Left cardiac atrium (tissue), 4 donors: ENCODE data around the gene GPR156. TPM values are rescaled to one million over a fixed set of nuclear protein-coding genes. Genes with fewer than 3 reads are reported as not detected.

Experiments used
- ATAC-seq, 2 donors: fragments of 200-7000 bp; cut with Tn5 transposase; one replicate each; pipeline ENCODE4 v1.9.1; 2020; ENCODE audit warnings: mild to moderate bottlenecking in 2 of 2, moderate library complexity in 2 of 2
- DNase-seq: peaks from one replicate; pipeline ENCODE4 v3.0.0-alpha.2; 2020
- intact Hi-C, 2 donors: fragments of 100-400 bp; cut with DNase I; formaldehyde crosslinking; loops; one replicate each; pipeline versions ENCODE4 v1.14.1 to v1.15.1; 2022 to 2023
- total RNA-seq, 2 donors: library from RNA; stranded (reverse); fragmentation: NEBNext Ultra II Directional; extraction: Animal tissue kit (Norgen Biotek cat#: 25700); gene quantifications; one replicate each; pipeline ENCODE4 v1.2.1, GENCODE V29; 2021
- donor health status: DM: no; HTN: yes; CAD: no.
- donor health status: DM: no; HTN: yes; CAD: no; lungs with severe emphysema.
- donor health status: DM: yes; HTN: yes; CAD: no.
- donor health status: Dilated cardiomyopathy.

Gene GPR156
- total RNA-seq, 2 donors from 2014 or later = 0.21 to 0.29 TPM

DNA sequence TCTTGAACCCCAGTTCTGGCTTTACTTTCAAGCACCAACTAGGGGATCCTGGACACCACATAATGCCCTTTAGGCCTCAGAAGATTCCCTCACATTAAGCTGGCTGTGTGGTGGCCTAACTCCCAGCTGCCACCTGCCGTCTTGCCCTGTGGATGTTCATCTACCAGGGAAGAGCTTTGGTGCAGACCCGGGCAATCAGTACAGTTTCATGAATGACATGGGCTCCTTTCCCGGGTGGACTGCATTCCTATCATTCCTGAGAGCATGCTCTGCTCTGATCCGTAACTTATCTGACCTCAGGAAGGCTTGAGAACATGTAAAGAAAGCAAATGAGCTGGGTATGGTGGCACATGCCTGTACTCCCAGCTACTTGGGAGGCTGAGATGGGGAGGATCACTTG, 140.8 kb downstream of the GPR156 start:
- peak in 1 of 2 donors; percentile 32 for ATAC-seq
- intact Hi-C loops = no loop called here

DNA sequence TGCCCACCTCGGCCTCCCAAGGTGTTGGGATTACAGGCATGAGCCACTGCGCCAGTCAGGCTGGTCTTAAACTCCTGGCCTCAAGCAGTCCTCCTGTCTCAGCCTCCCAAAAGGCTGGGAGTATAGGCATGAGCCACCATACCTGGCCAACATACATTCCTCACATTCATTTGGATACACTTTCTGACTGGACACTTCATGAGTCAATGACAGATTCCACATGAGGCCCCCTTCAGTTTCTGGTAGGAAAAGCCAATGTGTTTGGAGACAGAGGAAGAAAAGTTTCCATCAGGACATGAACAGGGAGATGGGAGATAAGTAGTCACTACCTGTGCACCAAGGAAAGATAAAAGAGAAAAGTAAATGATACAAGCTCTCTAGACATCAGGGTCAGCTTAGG, 141.3 kb downstream of the GPR156 start:
- DNase-seq (no peak), ATAC-seq (no peak)
- intact Hi-C loops = no loop called here

More for the DNA sequence above, 140.8 kb downstream of the GPR156 start:
- no peak for DNase-seq

DNA sequence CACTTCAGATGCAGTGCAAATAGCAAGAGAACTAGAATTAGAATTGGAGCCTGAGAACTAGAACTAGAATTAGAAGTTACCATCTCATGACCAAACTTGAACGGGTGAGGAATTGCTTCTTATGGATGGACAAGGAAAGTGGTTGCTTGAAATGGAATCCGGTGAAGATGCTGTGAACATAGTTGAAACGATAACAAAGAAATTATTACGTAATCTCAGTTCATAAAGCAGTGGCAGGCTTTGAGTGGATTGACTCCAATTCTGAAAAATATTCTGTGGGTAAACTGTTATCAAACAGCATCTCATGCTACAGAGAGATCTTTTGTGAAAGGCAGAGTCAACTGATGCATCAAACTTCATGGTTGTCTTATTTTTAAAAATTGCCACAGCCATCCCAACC, 142.8 kb downstream of the GPR156 start:
- no peak for DNase-seq
- ATAC-seq = no peak
- intact Hi-C loops = no loop called here

DNA sequence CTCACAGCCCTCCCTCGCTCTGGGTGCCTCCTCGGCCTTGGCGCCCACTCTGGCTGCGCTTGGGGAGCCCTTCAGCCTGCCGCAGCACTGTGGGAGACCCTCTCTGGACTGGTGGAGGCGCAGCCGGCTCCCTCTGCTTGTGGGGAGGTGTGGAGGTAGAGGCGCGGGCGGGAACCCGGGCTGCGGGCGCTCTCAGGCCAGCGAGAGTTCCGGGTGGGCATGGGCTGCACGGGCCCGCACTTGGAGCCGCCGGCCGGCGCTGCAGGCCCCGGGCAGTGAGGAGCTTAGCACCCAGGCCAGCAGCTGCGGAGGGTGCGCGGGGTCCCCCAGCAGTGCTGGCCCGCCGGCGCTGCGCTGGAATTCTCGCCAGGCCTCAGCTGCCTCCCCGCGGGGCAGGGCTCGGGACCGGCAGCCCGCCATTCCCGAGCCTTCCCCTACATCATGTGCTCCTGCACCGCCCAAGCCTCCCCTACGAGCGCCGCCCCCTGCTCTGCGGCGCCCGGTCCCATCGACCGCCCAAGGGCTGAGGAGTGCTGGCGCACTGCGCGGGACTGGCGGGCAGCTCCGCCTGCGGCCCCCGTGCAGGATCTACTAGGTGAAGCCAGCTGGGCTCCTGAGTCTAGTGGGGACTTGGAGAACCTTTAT, 144.8 kb downstream of the GPR156 start:
- ATAC-seq (no peak), DNase-seq (no peak)
- intact Hi-C loops = no loop called here

DNA sequence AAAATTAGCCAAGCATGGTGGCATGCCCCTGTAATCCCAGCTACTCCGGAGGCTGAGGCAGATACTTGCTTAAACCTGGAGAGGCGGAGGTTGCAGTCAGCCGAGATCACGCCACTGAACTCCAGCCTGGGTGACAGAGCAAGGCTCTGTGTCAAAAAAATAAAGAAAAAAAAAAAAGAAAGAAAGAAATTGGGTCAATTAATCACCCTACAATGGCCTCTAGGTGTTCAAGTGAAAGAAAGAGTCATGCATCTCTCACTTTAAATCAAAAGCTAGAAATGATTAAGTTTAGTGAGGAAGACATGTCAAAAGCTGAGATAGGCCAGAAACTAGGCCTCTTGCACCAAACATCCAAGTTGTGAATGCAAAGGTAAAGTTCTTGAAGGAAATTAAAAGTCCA, 145.9 kb downstream of the GPR156 start:
- DNase-seq (no peak), ATAC-seq (no peak)
- intact Hi-C loops = no loop called here

DNA sequence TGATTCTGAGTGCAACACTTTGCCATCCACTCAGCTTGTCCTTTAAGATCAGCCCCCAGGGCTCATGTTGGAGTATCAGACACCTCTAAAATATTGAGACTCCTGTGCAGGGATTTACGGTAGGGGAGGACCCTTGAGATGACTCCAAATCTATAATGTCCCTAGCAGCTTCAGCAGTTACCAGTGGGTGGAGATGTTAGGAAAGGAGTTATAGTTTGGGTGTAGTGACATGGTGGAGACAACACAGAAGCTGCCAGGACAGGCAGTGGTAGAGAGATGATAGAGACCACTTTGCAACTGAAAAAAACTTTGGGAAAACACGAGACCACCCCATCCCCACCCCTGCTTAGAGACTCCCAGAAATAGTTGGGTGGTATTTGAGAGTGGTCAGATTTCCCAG, 147.5 kb downstream of the GPR156 start:
- ATAC-seq (no peak), DNase-seq (no peak)
- intact Hi-C loops = no loop called here

DNA sequence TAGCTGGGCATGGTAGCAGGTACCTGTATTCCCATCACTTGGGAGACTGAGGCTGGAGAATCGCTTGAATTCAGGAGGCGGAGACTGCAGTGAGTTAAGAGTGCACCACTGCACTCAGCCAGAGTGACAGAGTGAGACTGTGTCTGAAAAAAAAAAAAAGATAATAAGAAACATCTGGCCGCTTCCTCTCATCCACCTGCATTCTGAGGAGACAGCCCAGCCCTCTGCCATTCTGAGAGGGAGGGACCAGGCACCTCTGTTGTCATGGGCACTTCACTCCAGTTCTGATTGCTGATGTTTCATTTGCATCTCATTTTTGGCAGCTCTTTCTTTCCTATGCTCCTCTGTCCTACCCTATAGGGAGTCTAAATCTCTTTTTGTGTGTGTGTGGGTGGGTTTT, 154.4 kb downstream of the GPR156 start:
- intact Hi-C loops = no loop called here
- DNase-seq (no peak), ATAC-seq (no peak)

DNA sequence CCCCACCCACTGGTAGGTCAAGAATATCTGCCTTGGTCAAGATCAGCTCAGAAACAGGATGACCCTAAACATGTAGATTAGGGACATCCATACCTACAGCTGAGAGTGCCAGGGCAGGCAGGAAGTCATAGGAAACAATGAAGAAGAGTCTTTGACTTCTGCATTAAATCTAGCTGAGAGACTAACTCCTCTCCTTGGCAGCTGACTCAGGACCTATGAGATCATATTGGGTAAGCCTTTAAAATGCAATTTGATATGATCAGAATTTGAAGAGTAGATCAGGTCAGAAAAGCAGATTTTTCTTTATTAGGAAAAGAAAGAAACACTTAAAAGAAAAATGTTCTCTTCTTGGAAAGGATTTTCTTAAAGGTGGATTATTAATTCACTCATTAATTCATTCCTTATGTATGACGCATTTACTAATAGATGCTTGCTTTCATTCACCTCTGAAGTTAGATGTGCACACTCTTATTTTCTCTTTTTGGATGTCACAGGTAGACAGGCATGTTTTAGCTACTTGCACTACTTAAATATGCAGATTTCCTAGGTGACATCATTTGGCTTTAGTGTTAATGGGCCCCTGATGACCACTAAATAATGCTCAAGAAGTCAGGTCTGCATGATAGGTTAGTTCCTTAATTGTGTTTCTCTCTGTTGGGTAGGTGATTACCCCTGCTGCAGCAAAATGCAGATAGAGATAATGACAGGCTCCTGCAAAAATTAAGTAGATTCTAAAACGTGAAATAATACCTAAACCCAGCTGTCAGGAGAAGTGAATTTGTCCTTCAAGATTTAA, 155.1 kb downstream of the GPR156 start:
- intact Hi-C loops = no loop called here
- no peak for ATAC-seq
- DNase-seq = no peak

DNA sequence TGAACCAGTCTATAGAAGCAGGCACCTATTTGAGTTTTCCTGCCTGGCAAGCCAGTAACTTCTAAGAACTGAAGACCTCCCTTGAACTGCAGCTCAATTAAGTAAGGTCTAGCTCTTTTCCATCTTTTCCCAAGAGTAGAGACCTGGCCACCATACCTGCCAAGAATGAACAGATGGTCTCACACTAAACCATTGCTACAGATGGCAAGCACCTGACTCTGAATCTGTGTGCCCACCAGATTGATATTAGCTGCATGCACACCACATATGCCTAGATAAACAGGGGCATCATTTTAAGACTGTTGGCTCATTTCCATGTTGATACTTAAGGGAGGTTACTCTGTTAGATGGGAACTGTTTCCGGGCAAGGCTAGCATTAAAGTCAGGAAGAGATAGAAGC, 156.0 kb downstream of the GPR156 start:
- ATAC-seq = no peak
- intact Hi-C loops = no loop called here
- no peak for DNase-seq

DNA sequence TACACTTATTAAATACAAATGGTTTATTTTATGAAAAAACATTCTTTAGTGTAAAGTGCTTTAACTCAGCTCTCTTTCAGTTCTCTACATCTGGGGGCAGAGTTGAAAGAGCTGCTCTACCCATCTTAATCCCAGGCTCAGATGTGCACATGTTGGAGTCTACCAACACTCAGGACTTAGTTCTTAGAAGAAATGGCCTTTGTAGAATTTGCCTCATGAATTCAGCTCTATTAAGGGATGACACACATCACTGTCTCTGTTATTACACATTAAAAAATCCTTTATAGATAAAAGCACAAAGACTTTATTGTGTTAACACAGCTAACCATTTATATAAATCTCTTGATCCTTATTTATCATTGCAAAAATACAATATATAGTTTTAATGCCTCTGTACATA, 159.0 kb downstream of the GPR156 start:
- no peak for ATAC-seq
- DNase-seq = no peak
- intact Hi-C loops = no loop called here

DNA sequence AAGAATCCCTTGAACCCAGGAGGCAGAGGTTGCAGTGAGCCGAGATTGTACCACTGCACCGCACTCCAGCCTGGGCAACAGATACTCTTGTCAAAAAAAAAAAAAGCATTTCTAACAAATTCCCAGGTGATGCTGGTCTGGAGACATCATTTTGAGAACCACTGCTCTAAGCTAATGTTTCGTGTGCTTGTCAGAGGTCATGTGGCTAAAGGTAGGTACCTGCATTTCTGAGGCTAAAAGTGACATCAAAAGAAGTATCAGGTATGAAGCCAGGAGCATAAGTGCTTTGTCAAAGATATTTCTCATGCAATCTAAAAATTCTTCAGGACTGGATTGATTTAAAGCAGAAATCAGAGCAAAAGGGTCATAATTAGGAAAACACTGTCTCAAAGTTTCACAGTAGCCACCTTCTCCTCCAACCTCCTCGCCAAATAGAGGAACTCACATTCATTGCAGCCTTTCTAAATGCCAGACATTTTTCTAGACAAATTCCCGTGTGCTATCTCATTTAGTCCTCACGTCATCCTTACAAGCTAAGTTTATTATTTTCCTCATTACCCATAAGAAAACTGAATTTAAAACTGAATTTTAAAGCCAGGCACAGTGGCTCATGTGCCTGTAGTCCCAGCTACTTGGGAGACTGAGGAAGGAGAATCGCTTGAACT, 165.0 kb downstream of the GPR156 start:
- no peak for ATAC-seq
- no peak for DNase-seq
- intact Hi-C loops = no loop called here

Other genes starting within 250 kb of the GPR156 start
- gene GSK3B, start 190.8 kb downstream of the GPR156 start, total RNA-seq = 10 to 100 TPM; 37.0 to 39.1 TPM
- 10 to 100 TPM; 12.0 to 13.6 TPM for gene LRRC58, start 64.1 kb upstream of the GPR156 start, total RNA-seq
- gene FSTL1, start 165.8 kb upstream of the GPR156 start, total RNA-seq = 100 to 1,000 TPM; 376 to 503 TPM